Left hindlimb (tissue), 1 donor: Measurements from ENCODE around the gene NLRC5.
"Not testable (repeated sequence)": the region's sequence is repeated elsewhere in the genome, so short reads cannot be mapped to it uniquely, and the experiment has no call there.

Experiments
- DNase-seq: peaks from one replicate; pipeline ENCODE4 v3.0.0-alpha.2; 2018

The NLRC5 gene

DNA sequence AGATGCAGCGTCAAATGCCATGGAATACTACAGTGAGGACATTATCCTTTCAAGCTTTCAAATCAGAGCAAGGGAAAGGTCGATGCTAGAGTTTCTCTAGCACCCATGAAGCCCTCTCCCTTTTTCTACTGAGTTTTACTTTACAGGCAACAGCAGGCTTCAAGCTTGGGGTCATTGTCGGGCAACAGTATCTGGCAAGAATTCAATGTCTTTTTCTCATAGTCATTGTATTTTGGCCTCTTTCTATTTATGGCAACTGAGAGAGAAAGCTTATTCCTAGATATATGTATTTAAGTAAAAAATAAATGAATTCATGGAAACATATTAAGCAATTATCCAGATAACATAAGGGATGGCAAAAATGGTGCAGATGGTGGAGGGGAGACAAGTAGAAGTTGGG lies 28.0 kb upstream of the NLRC5 start:
- DNase-seq: no peak

DNA sequence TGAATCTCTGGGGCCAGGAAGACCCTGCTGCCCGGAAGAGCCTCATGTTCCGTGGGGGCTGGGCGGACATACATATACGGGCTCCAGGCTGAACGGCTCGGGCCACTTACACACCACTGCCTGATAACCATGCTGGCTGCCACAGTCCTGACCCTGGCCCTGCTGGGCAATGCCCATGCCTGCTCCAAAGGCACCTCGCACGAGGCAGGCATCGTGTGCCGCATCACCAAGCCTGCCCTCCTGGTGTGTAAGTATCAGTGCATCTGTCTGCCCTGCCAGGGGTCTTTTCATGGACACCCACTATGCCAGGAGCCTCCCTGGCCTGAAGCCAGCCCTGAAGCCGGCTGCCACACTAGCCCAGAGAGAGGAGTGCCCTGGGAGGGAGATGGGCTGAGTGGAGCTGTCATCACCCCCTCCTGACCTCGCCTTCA lies 27.5 kb upstream of the NLRC5 start, which contains the start of gene CETP:
Gene CETP, plus strand, starts transcription at position 100 of the 431 bp plus-strand sequence. Its CDS starts 30 bp downstream, at position 130.
- no peak for DNase-seq

DNA sequence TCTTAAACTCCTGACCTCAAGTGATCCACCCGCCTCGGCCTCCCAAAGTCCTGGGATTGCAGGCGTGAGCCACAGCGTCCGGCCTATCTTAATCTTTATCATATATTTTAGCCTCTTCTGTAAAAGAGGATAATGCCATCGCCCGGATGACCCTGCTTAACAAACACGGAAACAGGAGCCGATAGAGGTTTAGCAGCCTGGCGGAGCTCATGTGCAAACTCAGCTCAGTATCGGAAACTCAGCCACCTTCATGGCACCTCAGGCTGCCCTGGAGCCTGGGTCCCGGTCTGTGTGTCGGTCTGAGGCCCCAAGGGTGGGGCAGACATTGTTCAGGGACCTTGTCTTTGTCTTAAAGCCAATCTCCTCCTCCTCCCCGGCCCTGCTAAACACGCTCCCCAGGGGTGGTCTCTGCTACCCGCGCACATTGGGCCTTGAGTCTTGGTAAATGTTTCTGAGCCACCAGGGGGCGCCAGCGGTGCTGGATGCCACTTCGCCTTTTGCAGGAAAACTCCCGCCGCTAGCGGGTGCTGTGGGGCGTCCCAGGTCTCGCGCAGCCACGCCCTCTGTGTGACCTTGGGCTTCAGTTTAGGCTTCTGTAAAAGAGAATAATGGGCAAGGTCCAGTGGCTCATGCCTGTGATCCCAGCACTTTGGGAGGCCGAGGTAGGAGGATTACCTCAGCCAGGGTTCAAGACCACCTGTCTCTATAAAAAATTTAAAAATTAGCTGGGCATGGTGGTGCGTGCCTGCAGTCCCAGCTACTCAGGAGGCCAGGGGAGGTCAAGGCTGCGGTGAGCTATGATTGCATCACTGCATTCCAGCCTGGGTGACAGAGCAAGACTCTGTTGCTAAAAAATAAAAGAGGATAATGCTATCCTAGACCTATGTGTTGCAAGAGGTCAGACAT lies 24.9 kb upstream of the NLRC5 start:
- peak; percentile 70 for DNase-seq

DNA sequence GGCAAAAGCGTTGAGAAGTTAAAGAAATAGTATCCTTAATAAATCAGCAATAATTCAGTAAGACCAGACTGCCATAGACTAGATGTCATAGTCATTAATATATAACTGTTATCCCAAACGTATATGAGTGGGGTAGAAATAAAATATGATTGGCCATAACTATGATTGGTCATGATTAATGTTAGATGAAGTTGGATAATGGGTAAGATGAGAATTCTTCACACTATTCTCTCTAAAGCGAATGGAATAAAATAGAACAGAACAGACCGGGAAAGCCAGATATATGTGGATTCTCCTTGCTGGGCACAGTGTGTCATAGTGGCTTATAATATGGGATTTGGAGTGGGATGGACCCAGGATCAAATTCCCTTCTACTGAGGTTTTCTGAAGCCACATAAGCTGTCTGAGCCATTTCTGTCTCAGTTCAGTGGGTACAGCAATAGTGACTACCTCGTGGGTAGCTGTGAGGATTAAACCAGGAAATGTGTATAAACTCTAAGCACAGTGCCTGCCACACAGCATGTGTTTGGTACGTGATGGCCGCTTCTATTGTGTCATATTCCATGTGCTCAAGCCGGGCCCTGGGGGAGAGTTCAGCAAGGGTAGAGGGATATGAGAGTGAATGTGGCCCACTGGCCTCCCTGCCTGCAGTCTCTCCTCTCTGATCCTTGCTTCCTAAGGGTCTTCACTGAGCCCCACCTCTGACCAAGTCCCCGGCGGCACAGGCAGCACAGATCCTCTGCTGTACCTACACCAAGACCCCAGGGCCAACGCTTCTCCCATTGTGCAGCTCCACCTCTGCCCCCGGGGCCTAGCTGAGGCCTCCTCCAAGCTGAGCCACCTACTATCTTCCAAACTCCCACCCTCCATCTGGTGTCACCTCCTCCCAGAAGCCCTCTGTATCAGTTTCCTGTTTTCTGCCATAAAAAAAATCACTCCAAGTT lies 23.9 kb upstream of the NLRC5 start:
- DNase-seq: no peak

DNA sequence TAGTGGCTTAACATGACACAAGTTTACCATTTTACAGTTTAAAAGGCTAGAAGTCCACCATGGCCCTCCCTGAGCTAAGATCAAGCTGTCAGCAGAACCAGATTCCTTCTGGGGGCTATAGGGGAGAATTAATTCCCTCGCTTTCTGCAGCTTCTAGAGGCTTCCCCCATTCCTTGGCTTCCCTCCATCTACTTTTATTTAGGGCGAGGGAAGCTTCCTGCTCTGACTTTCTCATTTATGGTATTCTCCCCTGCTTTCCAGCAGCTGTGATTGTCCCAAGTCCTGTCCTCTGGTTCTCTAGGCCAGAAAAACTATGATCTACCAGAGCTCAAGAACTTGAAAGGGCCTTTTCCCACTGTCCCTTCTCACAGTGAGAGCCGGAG lies 23.3 kb upstream of the NLRC5 start:
- DNase-seq: no peak

DNA sequence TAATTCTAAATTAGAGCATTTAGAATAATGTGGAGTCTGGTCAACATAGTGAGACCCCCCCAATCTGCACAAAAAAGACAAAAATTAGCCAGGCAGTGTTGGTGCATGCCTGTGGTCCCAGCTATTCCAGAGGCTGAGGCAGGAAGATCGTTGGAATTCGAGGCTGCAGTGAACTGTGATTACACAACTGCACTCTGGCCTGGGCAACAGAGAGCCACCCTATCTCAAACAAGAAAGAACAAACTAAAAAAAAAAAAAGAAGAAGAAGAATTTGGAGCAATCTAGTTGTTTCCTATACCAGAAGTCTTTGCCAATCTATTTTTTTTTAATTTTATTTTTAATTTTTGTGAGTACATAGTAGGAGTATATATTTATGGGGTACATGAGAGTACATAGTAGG lies 21.6 kb upstream of the NLRC5 start:
- no peak for DNase-seq

DNA sequence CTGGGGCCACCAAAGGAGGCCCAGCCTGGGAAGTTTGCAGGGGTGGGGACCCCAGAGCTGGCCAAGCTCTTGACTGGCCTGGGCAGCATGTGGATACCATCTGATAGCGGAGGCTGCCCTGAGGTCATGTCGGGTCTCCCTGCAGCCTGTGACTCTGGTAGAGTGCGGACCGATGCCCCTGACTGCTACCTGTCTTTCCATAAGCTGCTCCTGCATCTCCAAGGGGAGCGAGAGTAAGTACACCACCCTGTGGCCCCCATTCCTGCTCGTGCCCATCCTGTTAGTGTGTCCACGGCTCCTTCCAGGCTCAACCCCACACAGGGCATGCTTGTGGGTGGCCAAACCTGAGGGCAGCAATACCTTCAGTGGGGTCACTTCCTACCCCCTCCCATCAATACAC lies 19.6 kb upstream of the NLRC5 start:
- no peak for DNase-seq

DNA sequence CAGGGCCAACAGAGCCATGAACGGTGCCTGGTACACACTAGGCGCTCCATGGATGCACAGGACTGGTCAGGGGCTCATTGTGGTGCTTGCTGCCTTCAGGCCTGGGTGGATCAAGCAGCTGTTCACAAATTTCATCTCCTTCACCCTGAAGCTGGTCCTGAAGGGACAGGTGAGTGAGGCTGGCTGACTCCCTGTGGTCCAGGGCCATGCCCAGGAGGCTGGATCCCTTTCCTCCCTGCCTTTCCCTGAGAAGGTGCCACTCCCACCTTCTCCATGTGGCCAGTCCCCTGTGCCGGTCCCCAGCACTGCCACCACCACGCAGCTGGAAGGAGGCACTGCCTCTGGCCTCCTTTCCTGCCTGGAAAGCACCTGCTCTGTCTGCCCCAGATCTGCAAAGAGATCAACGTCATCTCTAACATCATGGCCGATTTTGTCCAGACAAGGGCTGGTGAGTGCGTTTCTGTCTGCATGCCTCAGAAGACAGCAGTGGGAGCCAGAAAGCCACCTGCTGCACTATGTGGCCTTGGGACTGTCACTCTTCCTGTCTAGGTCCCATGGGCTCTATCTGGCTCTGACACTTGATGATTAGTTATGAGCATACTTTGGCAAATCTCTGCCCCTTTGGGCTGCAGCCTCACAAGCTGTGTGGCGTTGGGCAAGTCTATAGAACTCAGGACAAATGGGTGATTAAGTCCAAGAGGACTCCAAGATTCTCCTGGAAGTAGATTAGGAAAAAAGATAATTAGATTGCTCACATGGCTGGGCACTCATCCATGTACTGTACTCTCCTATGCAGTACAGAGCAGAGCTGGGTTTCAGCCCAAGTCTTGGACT lies 18.2 kb upstream of the NLRC5 start:
- no peak for DNase-seq

DNA sequence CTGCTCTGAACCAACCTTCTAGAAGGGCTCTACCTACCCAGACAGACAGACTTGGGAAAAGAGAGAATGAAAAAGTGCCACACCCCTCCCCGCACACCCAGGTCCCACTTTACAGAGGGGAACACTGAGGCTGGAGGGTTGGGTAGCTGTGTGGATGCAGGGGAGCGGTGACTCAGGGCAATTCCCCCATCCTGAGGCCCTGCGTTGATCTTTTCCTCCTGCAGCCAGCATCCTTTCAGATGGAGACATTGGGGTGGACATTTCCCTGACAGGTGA lies 17.7 kb upstream of the NLRC5 start:
- no peak for DNase-seq

DNA sequence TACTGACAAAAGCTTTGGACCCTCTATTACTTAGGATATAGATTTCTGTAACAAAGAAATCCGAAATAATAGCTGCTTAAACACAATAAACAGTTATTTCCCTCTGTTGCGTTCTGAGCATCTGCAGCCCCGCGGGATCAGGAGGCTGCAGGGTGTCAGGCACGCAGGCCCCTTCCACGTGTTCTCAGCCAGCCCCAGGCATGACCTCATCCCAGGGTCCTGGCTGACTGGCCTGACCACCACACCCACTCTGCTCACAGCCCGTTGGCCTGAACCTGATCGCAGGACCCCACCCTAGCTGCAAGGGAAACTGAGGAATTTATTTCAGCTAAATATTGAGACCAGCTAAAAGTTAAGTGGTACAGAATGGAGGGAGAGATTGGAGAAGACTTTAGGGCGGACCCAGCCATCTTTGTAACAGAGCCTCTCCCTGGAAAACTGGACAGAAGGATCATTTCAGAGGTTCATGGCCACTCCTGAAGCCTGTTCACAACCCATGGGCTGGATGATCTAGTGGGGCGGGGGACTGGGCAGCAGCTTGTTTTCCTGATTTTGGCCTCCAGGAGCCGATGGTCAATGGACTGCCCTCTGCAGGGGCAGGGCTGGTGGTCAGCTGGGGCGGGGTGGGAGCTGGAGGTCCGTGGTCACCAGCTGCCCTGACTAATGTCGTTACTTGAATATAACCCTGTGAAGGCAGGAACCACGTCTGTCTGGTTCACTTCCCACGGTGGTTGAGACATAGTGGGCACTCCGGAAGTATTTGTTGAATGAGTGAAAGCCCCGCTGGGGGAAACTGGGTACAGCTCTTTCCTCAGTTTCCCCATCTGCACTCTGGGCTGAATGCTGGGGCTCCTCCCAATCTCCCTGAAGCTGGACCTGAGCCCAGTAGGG lies 16.7 kb upstream of the NLRC5 start:
- no peak for DNase-seq

DNA sequence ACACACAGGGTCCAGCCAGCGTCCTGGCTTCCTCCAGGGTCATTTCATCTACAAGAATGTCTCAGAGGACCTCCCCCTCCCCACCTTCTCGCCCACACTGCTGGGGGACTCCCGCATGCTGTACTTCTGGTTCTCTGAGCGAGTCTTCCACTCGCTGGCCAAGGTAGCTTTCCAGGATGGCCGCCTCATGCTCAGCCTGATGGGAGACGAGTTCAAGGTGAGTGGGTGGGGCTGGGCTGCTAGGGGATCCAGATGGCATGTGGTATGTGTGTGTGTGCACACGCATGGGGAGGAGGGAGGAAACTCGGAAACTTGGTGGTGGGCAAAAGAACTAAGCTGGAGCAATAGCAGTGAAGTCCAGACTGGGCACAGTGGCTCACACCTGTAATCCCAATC lies 16.1 kb upstream of the NLRC5 start:
- no peak for DNase-seq

DNA sequence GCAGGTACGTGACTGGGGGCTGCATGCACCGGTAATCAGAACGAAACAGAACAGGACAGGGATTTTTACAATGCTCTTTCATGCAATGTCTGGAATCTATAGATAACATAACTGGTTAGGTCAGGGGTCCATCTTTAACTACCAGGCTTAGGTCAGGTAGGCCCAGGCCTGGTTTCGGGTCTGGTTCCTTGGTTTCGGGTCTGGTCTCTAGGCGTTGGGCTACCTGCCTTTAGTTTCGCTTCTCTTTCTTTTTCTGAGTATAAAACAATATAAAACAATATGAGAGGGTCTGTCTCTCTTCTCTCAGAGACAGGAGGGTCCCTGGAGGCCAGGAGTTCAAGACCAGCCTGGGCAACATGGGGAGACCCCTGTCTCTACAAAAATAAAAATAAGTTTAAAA lies 15.5 kb upstream of the NLRC5 start:
- not testable (repeated sequence) for DNase-seq

DNA sequence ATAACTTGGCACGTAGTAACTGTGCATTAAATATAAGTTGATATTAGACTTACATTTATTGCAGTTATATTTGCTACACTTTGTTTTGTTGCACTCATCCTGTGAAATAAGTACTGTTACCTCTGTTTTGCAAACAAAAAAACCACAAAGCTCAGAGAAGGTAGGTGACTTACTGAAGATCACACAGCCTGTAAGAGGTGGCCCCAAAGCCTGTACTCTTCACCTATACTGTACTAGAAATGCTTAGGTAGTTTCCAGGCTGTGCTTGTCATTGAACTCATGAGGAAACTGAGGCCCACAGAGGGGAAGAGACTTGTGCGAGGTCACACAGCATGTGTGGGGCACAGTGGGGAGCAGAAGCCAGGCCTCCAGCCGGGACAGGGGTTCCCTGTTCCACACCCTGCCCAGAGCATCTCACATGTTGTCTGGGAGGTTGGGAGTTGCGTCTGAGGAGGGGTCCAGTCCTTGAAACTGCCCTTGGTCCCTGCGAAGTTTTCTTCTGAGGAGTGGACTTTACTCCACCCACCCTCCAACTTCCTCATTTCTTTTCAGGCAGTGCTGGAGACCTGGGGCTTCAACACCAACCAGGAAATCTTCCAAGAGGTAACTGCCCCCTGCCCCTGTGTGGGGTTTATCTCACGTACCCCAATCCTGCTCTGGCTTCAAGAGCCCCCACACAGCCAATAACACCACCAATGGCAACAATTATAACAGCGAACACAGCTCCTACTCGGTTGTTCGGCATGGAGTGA lies 14.6 kb upstream of the NLRC5 start:
- DNase-seq: no peak

DNA sequence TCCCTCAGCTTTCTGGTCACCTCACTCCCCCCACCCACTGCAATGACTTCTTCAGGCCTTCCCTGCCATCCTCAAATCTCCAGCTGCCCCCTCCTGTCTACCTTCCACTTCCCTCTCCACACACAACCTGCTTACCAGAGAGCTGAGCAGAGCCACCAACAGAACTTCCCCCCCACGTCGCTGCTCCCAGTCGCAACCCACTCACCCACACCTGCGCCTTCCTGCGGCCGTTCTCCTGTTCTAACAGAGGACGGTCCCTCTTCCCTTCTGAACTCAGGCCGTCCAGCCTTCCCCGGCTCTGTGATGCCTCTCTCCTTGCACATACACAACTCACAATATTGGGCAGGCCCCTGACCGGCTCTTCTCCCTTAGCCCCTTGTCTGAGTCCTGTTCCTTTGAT lies 13.6 kb upstream of the NLRC5 start:
- DNase-seq: no peak

DNA sequence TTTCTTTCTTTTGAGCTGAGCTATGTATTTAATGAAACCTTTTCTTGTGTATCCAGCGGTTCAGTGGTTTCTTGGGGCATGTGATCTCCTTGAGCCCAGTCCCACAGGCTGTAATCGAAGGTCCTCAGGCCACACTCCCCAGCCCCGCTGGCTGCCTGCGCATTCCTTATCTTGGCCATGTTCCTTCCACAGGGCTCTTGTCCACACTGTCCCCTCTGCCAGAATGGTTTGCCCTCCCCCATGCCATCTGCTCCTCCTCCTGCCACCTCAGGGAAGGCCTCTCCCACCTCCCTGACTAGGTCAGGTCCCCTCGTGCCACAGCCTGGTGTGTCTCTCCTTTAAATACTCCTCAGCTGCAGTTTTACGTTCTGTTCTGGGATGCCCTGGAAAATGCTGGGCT lies 12.1 kb upstream of the NLRC5 start:
- DNase-seq: no peak

DNA sequence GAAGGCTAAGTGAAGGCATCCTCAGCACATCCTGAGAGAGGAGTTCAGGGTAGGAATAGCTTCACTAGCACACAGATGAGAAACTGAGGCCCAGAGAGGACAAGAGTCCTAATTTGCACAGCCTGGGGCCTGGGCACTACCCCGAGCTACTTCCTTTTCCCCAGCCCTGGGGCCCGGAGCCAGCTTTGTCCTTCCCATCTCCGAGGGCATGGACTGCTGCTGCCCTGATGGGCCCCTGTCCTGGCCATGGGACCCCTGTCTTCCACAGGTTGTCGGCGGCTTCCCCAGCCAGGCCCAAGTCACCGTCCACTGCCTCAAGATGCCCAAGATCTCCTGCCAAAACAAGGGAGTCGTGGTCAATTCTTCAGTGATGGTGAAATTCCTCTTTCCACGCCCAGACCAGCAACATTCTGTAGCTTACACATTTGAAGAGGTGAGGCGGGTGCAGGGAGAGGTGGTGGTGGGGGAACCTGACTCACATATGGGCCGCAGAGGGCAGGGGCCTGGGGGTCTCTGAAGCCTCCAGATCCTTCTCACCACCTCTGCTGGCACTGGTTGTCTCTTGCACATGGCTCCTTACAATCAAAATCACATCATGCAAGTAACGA lies 11.4 kb upstream of the NLRC5 start:
- no peak for DNase-seq

DNA sequence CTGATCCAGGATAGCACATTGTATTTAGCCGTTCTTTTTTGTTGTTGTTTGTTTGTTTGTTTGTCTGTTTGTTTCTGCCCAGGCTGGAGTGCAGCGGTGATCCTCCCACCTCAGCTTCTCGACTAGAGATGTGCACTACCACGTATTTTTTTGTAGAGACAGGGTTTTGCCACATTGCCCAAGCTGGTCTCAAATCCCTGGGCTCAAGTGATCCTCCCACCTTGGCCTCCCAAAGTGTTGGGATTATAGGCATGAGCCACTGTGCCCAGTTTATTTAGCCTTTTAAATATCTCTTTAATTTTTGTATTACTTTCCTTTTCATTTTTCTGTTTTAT lies 9.2 kb upstream of the NLRC5 start:
- no peak for DNase-seq

DNA sequence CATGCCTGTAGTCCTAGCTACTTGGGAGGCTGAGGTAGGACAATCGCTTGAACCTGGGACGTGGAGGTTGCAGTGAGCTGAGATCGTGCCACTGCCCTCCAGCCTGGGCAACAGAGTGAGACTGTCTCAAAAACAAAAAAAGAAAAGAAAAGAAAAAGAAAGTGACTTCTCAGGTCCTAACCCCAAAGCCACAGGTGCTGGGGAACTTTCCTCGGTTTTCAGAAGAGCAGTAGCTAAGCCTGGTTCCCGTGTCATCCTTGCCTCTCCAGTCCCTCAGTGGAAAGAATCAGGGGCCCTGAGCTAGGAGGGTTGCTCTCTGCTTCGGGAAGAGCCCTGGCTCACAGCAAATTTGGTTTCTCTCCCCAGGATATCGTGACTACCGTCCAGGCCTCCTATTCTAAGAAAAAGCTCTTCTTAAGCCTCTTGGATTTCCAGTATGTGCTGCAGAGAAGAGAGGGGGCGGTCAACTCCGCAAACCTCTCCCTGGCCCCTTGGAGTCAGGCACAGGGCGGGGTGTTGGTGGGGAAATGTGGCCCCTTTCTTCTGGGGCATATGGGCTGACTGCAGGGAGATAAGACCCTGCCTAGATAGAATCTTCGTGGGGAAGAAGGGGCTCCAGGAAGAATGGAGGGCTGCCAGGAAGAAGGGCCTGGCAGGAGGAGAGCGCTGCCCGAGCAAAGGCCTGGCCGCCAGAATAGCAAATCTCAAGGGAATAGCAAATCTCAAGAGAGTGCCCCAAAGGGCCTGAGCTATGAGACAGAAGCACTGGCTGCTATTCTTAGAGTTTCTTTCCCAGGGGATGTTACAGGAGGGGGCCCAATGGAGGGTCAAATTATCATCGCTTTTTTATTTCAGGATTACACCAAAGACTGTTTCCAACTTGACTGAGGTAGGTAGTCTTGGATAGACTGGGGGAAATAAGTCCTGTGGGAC lies 8.3 kb upstream of the NLRC5 start:
- no peak for DNase-seq

DNA sequence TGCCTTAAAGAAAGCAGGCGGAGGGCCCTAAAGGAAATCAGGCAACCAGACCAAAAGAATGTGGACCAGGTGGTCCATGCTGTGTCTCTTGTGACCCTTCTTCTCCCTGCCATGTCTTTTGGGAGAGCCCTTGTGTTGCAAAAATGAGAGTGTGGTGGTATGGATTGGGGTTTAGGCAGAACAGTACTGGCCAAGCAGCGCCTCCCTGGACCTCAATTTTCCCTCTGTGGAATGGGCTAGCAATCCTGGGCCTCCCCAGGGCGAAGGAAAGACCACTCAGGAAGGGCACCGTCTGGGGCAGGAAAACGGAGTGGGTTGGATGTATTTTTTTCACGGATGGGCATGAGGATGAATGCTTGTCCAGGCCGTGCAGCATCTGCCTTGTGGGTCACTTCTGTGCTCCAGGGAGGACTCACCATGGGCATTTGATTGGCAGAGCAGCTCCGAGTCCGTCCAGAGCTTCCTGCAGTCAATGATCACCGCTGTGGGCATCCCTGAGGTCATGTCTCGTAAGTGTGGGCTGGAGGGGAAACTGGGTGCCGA lies 7.6 kb upstream of the NLRC5 start:
- DNase-seq: no peak

DNA sequence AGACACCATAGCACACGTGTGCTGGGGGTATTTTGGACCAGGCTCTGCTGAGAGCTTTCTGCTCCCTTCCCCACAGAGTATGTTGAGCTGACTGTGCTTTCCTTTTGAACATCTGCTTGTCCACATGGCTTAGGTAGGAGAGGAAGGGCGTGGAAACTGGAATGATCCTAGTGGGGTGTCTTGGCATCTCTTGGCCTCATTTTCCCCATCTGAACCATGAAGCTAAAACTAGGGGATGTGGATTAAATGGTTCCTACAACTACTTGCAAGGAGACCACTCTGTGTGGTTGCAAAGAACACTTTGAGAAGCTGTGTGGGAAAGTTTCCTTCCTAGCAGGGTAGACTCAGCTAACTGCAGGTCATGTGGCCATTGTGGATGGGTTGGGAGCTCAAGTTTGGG lies 6.7 kb upstream of the NLRC5 start:
- no peak for DNase-seq
